K562 (cell line): ENCODE data around the gene SIRT2. TPM values are rescaled to one million over a fixed set of nuclear protein-coding genes. Genes with fewer than 3 reads are reported as not detected.

ENCODE experiments used
- ATAC-seq: fragments of 200-7000 bp; cut with Tn5 transposase; 3 replicates; pipeline ENCODE4 v1.9.1; 2020; ENCODE audit warnings: moderate library complexity
- BruUV-seq: library from RNA; stranded (reverse); fragments of 400-500 nt; replicated peaks from 2 replicates; lab custom pipeline; 2021; lab: Mats Ljungman, UMichigan
- CTCF ChIA-PET: fragments of 300-600 bp; formaldehyde crosslinking; extraction: SDS; loops from one replicate; lab custom pipeline; 2021; ENCODE audit warnings: low intra/inter-chr PET ratio; lab: Yijun Ruan, JAX
- POLR2A ChIA-PET: fragments of 300-600, 350-650 bp; sonication (Branson Sonifier 250); formaldehyde crosslinking; extraction: SDS; loops from one replicate; lab custom pipeline; 2021; ENCODE audit warnings: antibody characterized with exemption, inconsistent platforms; lab: Yijun Ruan, JAX
- DNase-seq, 4 experiments: peaks; one replicate each; pipeline versions ENCODE4 v3.0.0 to v3.0.0-alpha.2; 2011 to 2018; ENCODE audit warnings: low spot score in 3 of 4, mixed read lengths in 3 of 4; ENCODE audit errors: extremely low read depth in 1 of 4
- FAIRE-seq: peaks from 2 replicates; lab custom pipeline; 2011; peaks lifted over from hg19 to GRCh38; lab: Jason Lieb, UNC
- H2AFZ ChIP-seq: 2 replicates; pipeline ENCODE4 v1.6.0; 2011; ENCODE audit warnings: low read depth, low read length, control low read depth, inconsistent platforms
- H3K27ac ChIP-seq: fragments of 200-600 bp; 3 replicates; pipeline ENCODE4 v1.8.0; 2011; ENCODE audit warnings: low read depth, mild to moderate bottlenecking, control low read depth, inconsistent platforms, low read length, moderate library complexity, mixed read lengths; ENCODE audit errors: extremely low read depth
- H3K27me3 ChIP-seq, 2 experiments: fragments of 300-600 bp in 1 of 2; 2 replicates in 1 of 2; 3 replicates in 1 of 2; pipeline versions ENCODE4 v1.6.0 to v1.8.0; 2011; ENCODE audit warnings: inconsistent platforms in 2 of 2, low read length in 2 of 2, mild to moderate bottlenecking in 1 of 2, mixed read lengths in 1 of 2, moderate library complexity in 1 of 2; ENCODE audit not compliant: control insufficient read depth in 2 of 2, insufficient read depth in 2 of 2
- H3K36me3 ChIP-seq: fragments of 300-600 bp; 3 replicates; pipeline ENCODE4 v1.8.0; 2011; ENCODE audit warnings: mild to moderate bottlenecking, low read length, inconsistent platforms; ENCODE audit not compliant: control insufficient read depth, insufficient read depth
- H3K4me1 ChIP-seq, 2 experiments: fragments of 200-600 bp in 1 of 2; replicated peaks in 1 of 2; 2 replicates in 1 of 2; 3 replicates in 1 of 2; pipeline versions ENCODE4 v1.5.1 to v1.8.0; 2011; ENCODE audit warnings: inconsistent platforms in 2 of 2, low read length in 2 of 2, mild to moderate bottlenecking in 1 of 2, mixed read lengths in 1 of 2, moderate library complexity in 1 of 2; ENCODE audit not compliant: control insufficient read depth in 2 of 2, insufficient read depth in 2 of 2
- H3K4me2 ChIP-seq: 2 replicates; pipeline ENCODE4 v1.6.1; 2011; ENCODE audit warnings: low read length, control low read depth, inconsistent platforms, mixed read lengths; ENCODE audit not compliant: insufficient read depth
- H3K4me3 ChIP-seq: fragments of 200-600 bp; sonication (generic), shearing (Covaris generic); 2 replicates; pipeline ENCODE4 v1.5.1; 2016; ENCODE audit warnings: control low read depth, inconsistent platforms
- H3K79me2 ChIP-seq: fragments of 200-600 bp; 3 replicates; pipeline ENCODE4 v1.8.0; 2011; ENCODE audit warnings: low read length, inconsistent platforms; ENCODE audit not compliant: control insufficient read depth, insufficient read depth
- H3K9ac ChIP-seq, 2 experiments: 2 replicates each; pipeline versions ENCODE4 v1.6.0 to v1.6.1; 2011; ENCODE audit warnings: low read depth in 2 of 2, low read length in 2 of 2, control low read depth in 1 of 2, inconsistent platforms in 1 of 2, mild to moderate bottlenecking in 1 of 2, mixed read lengths in 1 of 2; ENCODE audit not compliant: insufficient read depth in 1 of 2
- H3K9me1 ChIP-seq: one replicate; pipeline ENCODE4 v1.6.0; 2011; ENCODE audit warnings: inconsistent platforms, mild to moderate bottlenecking, low read length, moderate library complexity; ENCODE audit not compliant: control insufficient read depth, insufficient read depth
- H3K9me3 ChIP-seq: replicated peaks from 2 replicates; pipeline ENCODE4 v1.5.1; 2011; ENCODE audit warnings: low read depth, low read length, inconsistent platforms; ENCODE audit not compliant: control insufficient read depth, insufficient read depth
- H4K20me1 ChIP-seq: replicated peaks from 2 replicates; pipeline ENCODE4 v1.6.1; 2011; ENCODE audit warnings: low read length, inconsistent platforms, mixed read lengths; ENCODE audit not compliant: control insufficient read depth, insufficient read depth
- EHMT2 ChIP-seq: fragments of 450-650 bp; IDR thresholded peaks from 2 replicates; pipeline ENCODE4 v1.6.1; 2018; ENCODE audit warnings: antibody characterized with exemption
- NFXL1 ChIP-seq: fragments of 450-650 bp; formaldehyde crosslinking; IDR thresholded peaks from 2 replicates; pipeline ENCODE4 v1.4.0; 2021; ENCODE audit warnings: mild to moderate bottlenecking
- NFYB ChIP-seq: IDR thresholded peaks from 2 replicates; pipeline ENCODE4 v1.6.1; 2011; ENCODE audit warnings: mild to moderate bottlenecking, moderate library complexity; ENCODE audit not compliant: insufficient read length; ENCODE audit errors: extremely low read depth
- WGBS: fragments of 100-300 bp; shearing (Covaris generic); methylation state at CpG from one replicate; pipeline ENCODE4 v1.1.6; 2016; ENCODE audit warnings: low coverage, mixed read lengths; ENCODE audit not compliant: insufficient coverage; ENCODE audit errors: missing lambda C conversion rate; 5-methylcytosine and 5-hydroxymethylcytosine counted together
- in situ Hi-C: fragments of 300-500 bp; cut with MboI; formaldehyde crosslinking; loops from 4 replicates; pipeline ENCODE4 v1.15.0; 2018; ENCODE audit warnings: inconsistent platforms, mixed read lengths
- intact Hi-C: fragments of 100-400 bp; cut with micrococcal nuclease; formaldehyde crosslinking; loops from 2 replicates; pipeline ENCODE4 v1.14.2; 2022
- polyA plus RNA-seq, 8 experiments: library from polyadenylated mRNA; depleted of rRNA in 4 of 8; stranded (reverse) in 5 of 8; unstranded in 3 of 8; fragments of >200 nt; fragmentation: Nextera tagmentation in 2 of 8; fragmentation: Illumina TruSeq in 1 of 8; extraction: Ambion mirVana in 2 of 8; extraction: Trizol in 1 of 8; gene quantifications; 2 replicates each; pipeline versions ENCODE4 v1.2.1 to v1.2.3, GENCODE V29; 2011 to 2014; ENCODE audit warnings: inconsistent platforms in 1 of 8, missing spikeins in 1 of 8
- total RNA-seq, 7 experiments: library from RNA; depleted of rRNA in 6 of 7; stranded (reverse); fragments of >200 nt in 6 of 7; fragmentation: Illumina TruSeq in 2 of 7; extraction: Trizol in 2 of 7; gene quantifications; 2 replicates each; pipeline versions ENCODE4 v1.2.1 to v1.2.3, GENCODE V29; 2011 to 2021; ENCODE audit warnings: low replicate concordance in 1 of 7
- TF ChIP-seq, protein P1 (sequence below), 2 experiments: IDR thresholded peaks; 2 replicates each; pipeline ENCODE4 v1.6.1; 2012; ENCODE audit warnings: improper control_type of control experiment in 2 of 2, low read depth in 2 of 2, low read length in 2 of 2, borderline replicate concordance in 1 of 2

Gene SIRT2
- total and polyA plus RNA-seq, 9 of the 15 experiments (the other 6 are each of a cell fraction or from before 2014, with no cell fraction given) = 2.3 to 35.2 (median 22.9) TPM

- no peak for FAIRE-seq
- Histone ChIP-seq H2AFZ (no peak overlapping the region), H4K20me1 (no peaks in the 10 kb centered on the region), H3K27ac (no peak overlapping the region), H3K9ac (no peak overlapping the region), H3K9me1 (no peaks in the 10 kb centered on the region), H3K36me3 (peaks cover 23% of the 10 kb centered on the region; the same call in 2 of the 3 replicates), H3K79me2 (no peaks in the 10 kb centered on the region), H3K4me3 (no peak overlapping the region), H3K4me2 (no peak overlapping the region), H3K4me1 (peaks cover under 1 to 21% of the 10 kb centered on the region in 2 experiments; a peak in 4 of 5 replicates), H3K27me3 (no peaks in the 10 kb centered on the region), H3K9me3 (no peaks in the 10 kb centered on the region)
- ATAC-seq = peak; percentile 45; the same call in 1 of the 3 replicates
- in situ Hi-C loops = no loop called here
- DNase-seq = peak in 1 of 4 experiments; percentile 53
- intact Hi-C loops = no loop called here
- CTCF ChIA-PET = interaction anchor here (0.6 kb wide), 1 partner anchor 28 kb away, joined by 3 read pairs; no protein-coding TSS in a partner anchor
- TF ChIP-seq NFXL1 (CRISPR knock-in tag) (no peak), NFYB (peak; percentile 77), EHMT2 (no peak)
- TF ChIP-seq, protein P1, sequence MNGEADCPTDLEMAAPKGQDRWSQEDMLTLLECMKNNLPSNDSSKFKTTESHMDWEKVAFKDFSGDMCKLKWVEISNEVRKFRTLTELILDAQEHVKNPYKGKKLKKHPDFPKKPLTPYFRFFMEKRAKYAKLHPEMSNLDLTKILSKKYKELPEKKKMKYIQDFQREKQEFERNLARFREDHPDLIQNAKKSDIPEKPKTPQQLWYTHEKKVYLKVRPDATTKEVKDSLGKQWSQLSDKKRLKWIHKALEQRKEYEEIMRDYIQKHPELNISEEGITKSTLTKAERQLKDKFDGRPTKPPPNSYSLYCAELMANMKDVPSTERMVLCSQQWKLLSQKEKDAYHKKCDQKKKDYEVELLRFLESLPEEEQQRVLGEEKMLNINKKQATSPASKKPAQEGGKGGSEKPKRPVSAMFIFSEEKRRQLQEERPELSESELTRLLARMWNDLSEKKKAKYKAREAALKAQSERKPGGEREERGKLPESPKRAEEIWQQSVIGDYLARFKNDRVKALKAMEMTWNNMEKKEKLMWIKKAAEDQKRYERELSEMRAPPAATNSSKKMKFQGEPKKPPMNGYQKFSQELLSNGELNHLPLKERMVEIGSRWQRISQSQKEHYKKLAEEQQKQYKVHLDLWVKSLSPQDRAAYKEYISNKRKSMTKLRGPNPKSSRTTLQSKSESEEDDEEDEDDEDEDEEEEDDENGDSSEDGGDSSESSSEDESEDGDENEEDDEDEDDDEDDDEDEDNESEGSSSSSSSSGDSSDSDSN (IDR thresholded peaks at IDR 0.05; ENCODE audit: borderline replicate concordance in 1 of 2, low read depth in 2 of 2, low read length in 2 of 2) = no peak
- BruUV-seq = no TSS peak
- 69% methylated on average over 4 of the region's 5 CpGs for WGBS
- POLR2A ChIA-PET = interaction anchor here (1.0 kb wide), 1 partner anchor 11 kb away, joined by 3 read pairs; no protein-coding TSS in a partner anchor
Observed at GRCh38 chr19:38892841-38893240, 6.6 kb downstream of the SIRT2 start.
